Activated naive CD8-positive, alpha-beta T cell treated with anti-CD3 and anti-CD28 coated beads, Interleukin-2, amount 10 ng/mL, durations not matched to agents 7 days and 5 days (primary cell): Measurements from ENCODE around the gene RALGPS2. TPM values are rescaled to one million over a fixed set of nuclear protein-coding genes. Genes with fewer than 3 reads are reported as not detected.

Experiments
- ATAC-seq: fragments of 150-1000 bp; cut with Tn5 transposase; one replicate; pipeline ENCODE4 v1.10.0; 2021; ENCODE audit warnings: low read depth, moderate library complexity
- POLR2A ChIA-PET: fragments of 350-600 bp; sonication (Branson Sonifier 250); formaldehyde crosslinking; loops from one replicate; lab custom pipeline; 2021; ENCODE audit warnings: antibody characterized with exemption; lab: Charles Lee
- DNase-seq: peaks from one replicate; pipeline ENCODE4 v3.0.0; 2021
- H3K27ac Mint-ChIP-seq: one replicate; pipeline ENCODE4 v1.8.0; 2022; ENCODE audit warnings: mild to moderate bottlenecking, mixed read lengths
- H3K27me3 Mint-ChIP-seq: one replicate; pipeline ENCODE4 v1.8.0; 2022; ENCODE audit warnings: mild to moderate bottlenecking, moderate library complexity, mixed read lengths
- H3K36me3 Mint-ChIP-seq: one replicate; pipeline ENCODE4 v1.8.0; 2021; ENCODE audit warnings: mild to moderate bottlenecking, mixed read lengths
- H3K4me1 Mint-ChIP-seq: one replicate; pipeline ENCODE4 v1.8.0; 2021; ENCODE audit warnings: mixed read lengths
- H3K4me3 Mint-ChIP-seq: one replicate; pipeline ENCODE4 v1.8.0; 2022; ENCODE audit warnings: mild to moderate bottlenecking, moderate library complexity, mixed read lengths
- H3K9me3 Mint-ChIP-seq: one replicate; pipeline ENCODE4 v1.8.0; 2021; ENCODE audit warnings: mixed read lengths
- total RNA-seq, 2 experiments: library from RNA; stranded (reverse); gene quantifications; one replicate each; pipeline ENCODE4 v1.2.3, GENCODE V29; 2021

RALGPS2 gene, protein sequence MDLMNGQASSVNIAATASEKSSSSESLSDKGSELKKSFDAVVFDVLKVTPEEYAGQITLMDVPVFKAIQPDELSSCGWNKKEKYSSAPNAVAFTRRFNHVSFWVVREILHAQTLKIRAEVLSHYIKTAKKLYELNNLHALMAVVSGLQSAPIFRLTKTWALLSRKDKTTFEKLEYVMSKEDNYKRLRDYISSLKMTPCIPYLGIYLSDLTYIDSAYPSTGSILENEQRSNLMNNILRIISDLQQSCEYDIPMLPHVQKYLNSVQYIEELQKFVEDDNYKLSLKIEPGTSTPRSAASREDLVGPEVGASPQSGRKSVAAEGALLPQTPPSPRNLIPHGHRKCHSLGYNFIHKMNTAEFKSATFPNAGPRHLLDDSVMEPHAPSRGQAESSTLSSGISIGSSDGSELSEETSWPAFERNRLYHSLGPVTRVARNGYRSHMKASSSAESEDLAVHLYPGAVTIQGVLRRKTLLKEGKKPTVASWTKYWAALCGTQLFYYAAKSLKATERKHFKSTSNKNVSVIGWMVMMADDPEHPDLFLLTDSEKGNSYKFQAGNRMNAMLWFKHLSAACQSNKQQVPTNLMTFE
- total RNA-seq: 1 to 10 TPM; 6.2 to 8.2 TPM

- H3K36me3 Mint-ChIP-seq: no peaks in the 10 kb centered on the region
- H3K27ac Mint-ChIP-seq: peak within 1 kb of the TSS; percentile 76
- no peaks in the 10 kb centered on the region for H3K9me3 Mint-ChIP-seq
- H3K4me3 Mint-ChIP-seq: peak within 1 kb of the TSS; percentile 86
- peaks cover 11% of the 10 kb centered on the region for H3K4me1 Mint-ChIP-seq
- H3K27me3 Mint-ChIP-seq: peaks cover 5% of the 10 kb centered on the region
- POLR2A ChIA-PET: interaction anchor here (0.9 kb wide), 1 partner anchor 183 kb away, joined by 3 read pairs; no protein-coding TSS in a partner anchor
- ATAC-seq: peak; percentile 62
- DNase-seq: peak; percentile 72
These were observed at the start of gene RALGPS2 for GRCh38 chr1:178724728-178725465. Gene RALGPS2 (plus strand): TSS chr1:178725244. CDS start chr1:178776765, 51,521 bp downstream.

DNA sequence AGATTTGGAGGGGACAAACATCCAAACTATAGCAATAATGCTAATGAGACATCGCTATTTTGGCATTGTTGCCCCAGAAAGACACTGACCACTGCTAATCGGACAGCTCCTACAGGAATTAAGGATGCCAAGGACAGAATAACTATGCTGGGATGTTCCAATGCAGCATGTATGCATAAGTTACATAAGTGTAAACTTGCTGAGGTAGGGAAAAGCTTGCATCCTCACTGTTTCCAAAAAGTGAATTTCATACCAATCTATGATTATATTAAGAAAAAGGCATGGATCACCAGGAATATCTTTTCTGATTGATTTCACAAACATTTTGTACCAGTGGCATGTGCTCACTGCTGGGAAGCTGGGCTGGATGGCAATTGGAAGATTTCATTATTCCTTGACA, 45.8 kb upstream of the RALGPS2 start:
- DNase-seq (no peak), ATAC-seq (no peak)
- peaks cover 2% of the 10 kb centered on the region for H3K4me1 Mint-ChIP-seq
- POLR2A ChIA-PET: no interaction called here
- no peak overlapping the region for H3K27ac Mint-ChIP-seq
- no peaks in the 10 kb centered on the region for H3K36me3 Mint-ChIP-seq
- H3K4me3 Mint-ChIP-seq: no peak overlapping the region
- H3K9me3 Mint-ChIP-seq: peaks cover 5% of the 10 kb centered on the region
- H3K27me3 Mint-ChIP-seq: peaks cover 10% of the 10 kb centered on the region

DNA sequence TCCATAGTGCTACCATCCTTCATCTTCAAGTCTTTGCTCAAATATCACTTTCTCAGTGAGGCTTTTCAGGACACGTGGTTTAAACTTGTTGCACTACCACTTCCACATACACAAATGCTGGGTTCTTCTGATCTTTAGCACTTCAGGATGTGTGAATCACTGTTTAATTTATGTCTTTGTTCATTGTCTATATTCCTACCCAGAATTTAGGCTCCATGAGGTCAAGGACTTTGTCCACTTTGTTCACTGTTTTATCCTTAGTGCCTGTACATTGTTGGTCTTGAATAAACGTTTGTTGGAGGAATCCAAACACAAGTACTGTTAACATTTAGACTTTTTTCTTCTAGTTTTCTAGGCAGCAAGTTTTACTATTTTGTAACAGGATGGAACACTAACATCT, 42.6 kb upstream of the RALGPS2 start:
- DNase-seq: no peak
- POLR2A ChIA-PET: no interaction called here
- Mint-ChIP-seq H3K36me3 (no peaks in the 10 kb centered on the region), H3K27ac (no peak overlapping the region), H3K27me3 (peaks cover 2% of the 10 kb centered on the region), H3K9me3 (peaks cover 2% of the 10 kb centered on the region), H3K4me1 (peaks cover 2% of the 10 kb centered on the region), H3K4me3 (no peak overlapping the region)
- ATAC-seq: no peak

- no peaks in the 10 kb centered on the region for H3K36me3 Mint-ChIP-seq
- H3K9me3 Mint-ChIP-seq: peaks cover 2% of the 10 kb centered on the region
- no peak overlapping the region for H3K27ac Mint-ChIP-seq
- DNase-seq (no peak), ATAC-seq (no peak)
- no peak overlapping the region for H3K4me3 Mint-ChIP-seq
- peaks cover 4% of the 10 kb centered on the region for H3K27me3 Mint-ChIP-seq
- POLR2A ChIA-PET: no interaction called here
- H3K4me1 Mint-ChIP-seq: peaks cover 2% of the 10 kb centered on the region
These were observed 42.2 kb upstream of the RALGPS2 start for GRCh38 chr1:178682886-178683285.

DNA sequence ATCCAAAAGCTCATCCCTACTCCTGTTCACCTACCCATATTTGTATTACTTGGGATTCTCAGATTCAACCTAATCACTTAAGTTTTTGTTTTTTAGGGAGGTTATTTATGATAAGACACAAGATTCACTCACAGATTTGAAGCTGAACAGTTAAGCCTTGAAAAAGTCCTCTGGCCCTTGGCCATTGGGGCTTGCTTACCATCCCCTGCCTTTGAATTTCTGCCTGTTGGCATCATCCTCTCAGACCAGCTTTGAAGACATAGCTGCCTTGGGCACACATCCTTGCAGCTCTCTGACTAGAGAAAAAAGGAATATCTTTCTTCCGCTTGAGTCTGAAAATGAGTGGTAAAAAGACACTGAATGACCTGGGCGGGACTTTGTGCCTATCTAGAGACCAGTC, 41.8 kb upstream of the RALGPS2 start:
- DNase-seq (no peak), ATAC-seq (no peak)
- Mint-ChIP-seq H3K9me3 (peaks cover 2% of the 10 kb centered on the region), H3K4me1 (peaks cover 2% of the 10 kb centered on the region), H3K27me3 (peaks cover 4% of the 10 kb centered on the region), H3K27ac (no peak overlapping the region), H3K36me3 (no peaks in the 10 kb centered on the region), H3K4me3 (no peak overlapping the region)
- POLR2A ChIA-PET: no interaction called here

- Mint-ChIP-seq H3K36me3 (no peaks in the 10 kb centered on the region), H3K4me1 (peaks cover 2% of the 10 kb centered on the region), H3K27ac (no peak overlapping the region), H3K27me3 (peaks cover 4% of the 10 kb centered on the region), H3K4me3 (no peak overlapping the region), H3K9me3 (peaks cover 2% of the 10 kb centered on the region)
- DNase-seq (no peak), ATAC-seq (no peak)
- POLR2A ChIA-PET: no interaction called here
These were observed 40.9 kb upstream of the RALGPS2 start for GRCh38 chr1:178684111-178684510.

- Mint-ChIP-seq H3K4me3 (no peak overlapping the region), H3K9me3 (peaks cover 2% of the 10 kb centered on the region), H3K27ac (no peak overlapping the region), H3K27me3 (peaks cover 4% of the 10 kb centered on the region), H3K4me1 (peaks cover 2% of the 10 kb centered on the region), H3K36me3 (no peaks in the 10 kb centered on the region)
- DNase-seq: no peak
- POLR2A ChIA-PET: no interaction called here
- ATAC-seq: no peak
These were observed 40.5 kb upstream of the RALGPS2 start for GRCh38 chr1:178684542-178685000.

DNA sequence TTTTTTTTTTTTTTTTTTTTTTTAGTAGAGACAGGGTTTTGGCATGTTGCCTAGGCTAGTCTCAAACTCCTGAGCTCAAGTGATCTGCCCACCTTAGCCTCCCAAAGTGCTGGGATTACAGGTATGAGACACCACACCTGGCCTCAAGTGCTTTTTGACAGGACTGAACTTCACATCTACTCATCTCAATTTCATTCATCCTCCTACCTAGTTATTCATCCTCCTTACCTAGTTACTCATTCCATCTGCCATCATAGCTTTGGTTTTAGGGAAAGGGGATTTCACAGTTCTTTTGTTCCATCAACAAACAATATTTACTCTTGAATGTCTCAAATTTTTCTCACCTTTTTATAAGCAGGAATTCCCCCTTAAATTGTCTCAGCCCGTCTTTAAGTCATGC, 38.6 kb upstream of the RALGPS2 start:
- H3K9me3 Mint-ChIP-seq: no peaks in the 10 kb centered on the region
- H3K4me3 Mint-ChIP-seq: no peak overlapping the region
- ATAC-seq (no peak), DNase-seq (no peak)
- peaks cover 2% of the 10 kb centered on the region for H3K4me1 Mint-ChIP-seq
- peaks cover 4% of the 10 kb centered on the region for H3K27me3 Mint-ChIP-seq
- no peaks in the 10 kb centered on the region for H3K36me3 Mint-ChIP-seq
- POLR2A ChIA-PET: no interaction called here
- no peak overlapping the region for H3K27ac Mint-ChIP-seq

DNA sequence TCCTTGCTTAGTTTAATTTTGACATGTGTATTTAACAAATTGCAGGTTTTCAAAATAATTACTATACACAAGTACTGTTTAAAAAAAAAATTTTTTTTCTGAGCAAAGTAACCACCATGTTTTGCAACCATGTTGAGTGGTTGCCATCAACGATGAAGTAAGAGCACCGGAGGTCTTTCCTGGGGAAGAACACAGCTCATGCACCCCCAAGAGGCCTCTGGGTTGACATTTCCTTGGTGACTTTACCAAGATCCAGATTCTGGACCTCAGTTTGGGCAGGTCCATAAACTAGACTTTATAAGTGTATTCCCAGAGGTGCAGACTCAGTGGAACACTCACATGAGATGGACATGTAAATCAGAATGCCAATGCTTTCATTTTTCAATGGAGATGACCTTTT, 36.8 kb upstream of the RALGPS2 start:
- Mint-ChIP-seq H3K27me3 (peaks cover 2% of the 10 kb centered on the region), H3K36me3 (no peaks in the 10 kb centered on the region), H3K9me3 (no peaks in the 10 kb centered on the region), H3K27ac (no peak overlapping the region), H3K4me1 (no peaks in the 10 kb centered on the region), H3K4me3 (no peak overlapping the region)
- DNase-seq: no peak
- ATAC-seq: no peak
- POLR2A ChIA-PET: no interaction called here

DNA sequence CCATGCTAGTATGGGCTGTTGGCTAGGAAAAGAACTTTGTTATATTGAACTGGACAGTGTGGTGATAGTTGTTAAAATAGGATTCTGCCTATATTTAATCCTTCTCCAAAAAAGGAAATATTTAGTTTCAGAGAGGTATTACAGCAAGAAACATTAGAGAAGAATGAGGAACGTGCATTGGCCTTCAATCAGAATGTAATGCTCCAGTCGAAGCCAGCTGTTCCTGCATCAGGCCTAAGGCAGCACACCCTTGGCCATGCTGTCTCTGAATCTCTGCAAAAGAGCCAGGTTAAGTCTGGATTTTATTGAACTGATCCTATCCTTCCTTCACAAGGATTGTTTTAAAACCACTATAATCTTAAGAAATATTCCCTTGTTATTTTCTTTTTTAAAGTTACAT, 35.3 kb upstream of the RALGPS2 start:
- no peaks in the 10 kb centered on the region for H3K9me3 Mint-ChIP-seq
- no peaks in the 10 kb centered on the region for H3K4me1 Mint-ChIP-seq
- no peak for ATAC-seq
- no peak overlapping the region for H3K27ac Mint-ChIP-seq
- DNase-seq: no peak
- peaks cover 2% of the 10 kb centered on the region for H3K27me3 Mint-ChIP-seq
- H3K36me3 Mint-ChIP-seq: no peaks in the 10 kb centered on the region
- POLR2A ChIA-PET: no interaction called here
- H3K4me3 Mint-ChIP-seq: no peak overlapping the region

GRCh38 chr1:178690496-178690895, 34.5 kb upstream of the RALGPS2 start:
- Mint-ChIP-seq H3K36me3 (no peaks in the 10 kb centered on the region), H3K27ac (no peak overlapping the region), H3K27me3 (peaks cover 2% of the 10 kb centered on the region), H3K9me3 (no peaks in the 10 kb centered on the region), H3K4me3 (no peak overlapping the region), H3K4me1 (no peaks in the 10 kb centered on the region)
- ATAC-seq (no peak), DNase-seq (no peak)
- POLR2A ChIA-PET: no interaction called here

GRCh38 chr1:178692564-178693327, 32.3 kb upstream of the RALGPS2 start:
- ATAC-seq (no peak), DNase-seq (no peak)
- H3K9me3 Mint-ChIP-seq: no peaks in the 10 kb centered on the region
- H3K4me3 Mint-ChIP-seq: no peak overlapping the region
- POLR2A ChIA-PET: no interaction called here
- no peak overlapping the region for H3K27ac Mint-ChIP-seq
- peaks cover under 1% of the 10 kb centered on the region for H3K27me3 Mint-ChIP-seq
- no peaks in the 10 kb centered on the region for H3K4me1 Mint-ChIP-seq
- no peaks in the 10 kb centered on the region for H3K36me3 Mint-ChIP-seq

DNA sequence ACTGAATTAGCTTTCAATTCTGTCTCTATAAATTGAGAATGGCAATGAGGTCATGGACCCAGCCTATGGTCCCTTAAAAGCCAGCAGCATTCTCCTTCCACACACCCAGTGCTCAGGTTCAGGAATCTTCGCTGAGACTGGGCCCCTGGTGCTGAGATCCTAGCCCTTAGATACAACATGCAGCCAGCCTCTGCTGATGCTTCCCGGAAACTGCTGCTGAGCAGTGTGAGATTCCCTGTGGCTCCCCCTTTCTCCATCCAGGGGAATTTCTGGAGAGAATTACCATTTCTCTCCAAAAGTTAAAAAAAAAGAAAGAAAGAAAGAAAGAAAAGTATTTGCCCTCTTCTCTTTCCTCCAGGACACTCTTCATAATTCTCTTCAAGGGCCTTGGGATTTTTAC, 31.7 kb upstream of the RALGPS2 start:
- ATAC-seq (no peak), DNase-seq (no peak)
- Mint-ChIP-seq H3K27me3 (no peaks in the 10 kb centered on the region), H3K27ac (no peak overlapping the region), H3K4me1 (no peaks in the 10 kb centered on the region), H3K9me3 (no peaks in the 10 kb centered on the region), H3K36me3 (no peaks in the 10 kb centered on the region), H3K4me3 (no peak overlapping the region)
- POLR2A ChIA-PET: no interaction called here
